T-cell (primary cell): ENCODE results near the gene LSMEM2. TPM values are rescaled to one million over a fixed set of nuclear protein-coding genes. Genes with fewer than 3 reads are reported as not detected.

Experiments used
- ATAC-seq, 4 experiments: fragments of 200-7000 bp in 3 of 4; fragments of 150-1000 bp in 1 of 4; cut with Tn5 transposase; replicated peaks in 1 of 4; 1 replicate in 3 of 4; 2 replicates in 1 of 4; pipeline ENCODE4 v1.10.0; 2021; ENCODE audit warnings: moderate library complexity in 3 of 4, mild to moderate bottlenecking in 2 of 4, moderate number of reproducible peaks in 1 of 4
- CTCF ChIA-PET, 2 donors: fragments of 300-600 bp; sonication (Branson Sonifier 250); formaldehyde crosslinking; loops; one replicate each; lab custom pipeline; 2022; ENCODE audit warnings: antibody characterized with exemption in 2 of 2; lab: Charles Lee
- POLR2A ChIA-PET, 2 donors: fragments of 300-600 bp; sonication (Branson Sonifier 250); formaldehyde crosslinking; loops; one replicate each; lab custom pipeline; 2022; ENCODE audit warnings: antibody characterized with exemption in 2 of 2; lab: Charles Lee
- DNase-seq, 35 experiments: peaks; one replicate each; pipeline versions ENCODE4 v3.0.0 to v3.0.0-alpha.2; 2013 to 2023
- H3K27ac ChIP-seq: one replicate; pipeline ENCODE4 v1.5.1; 2013; ENCODE audit warnings: low read length
- H3K27me3 ChIP-seq, 2 experiments: replicated peaks in 1 of 2; 1 replicate in 1 of 2; 2 replicates in 1 of 2; pipeline versions ENCODE4 v1.6.1 to v1.7.0; 2013; ENCODE audit warnings: low read length in 1 of 2, mixed read lengths in 1 of 2; ENCODE audit not compliant: control insufficient read depth in 2 of 2, insufficient read depth in 2 of 2; ENCODE audit errors: extremely low read depth in 1 of 2
- H3K36me3 ChIP-seq, 2 donors: 1 replicate in 1 of 2; 2 replicates in 1 of 2; pipeline versions ENCODE4 v1.6.1 to v1.7.0; 2013; ENCODE audit warnings: low read length in 1 of 2; ENCODE audit not compliant: control insufficient read depth in 2 of 2, insufficient read depth in 1 of 2; ENCODE audit errors: extremely low read depth in 1 of 2
- H3K4me1 ChIP-seq, 2 experiments: 1 replicate in 1 of 2; 2 replicates in 1 of 2; pipeline versions ENCODE4 v1.6.1 to v1.7.0; 2013; ENCODE audit warnings: low read length in 2 of 2, mixed read lengths in 1 of 2; ENCODE audit not compliant: insufficient read depth in 2 of 2, control insufficient read depth in 1 of 2; ENCODE audit errors: extremely low read depth in 1 of 2
- H3K4me3 ChIP-seq, 2 donors: 1 replicate in 1 of 2; 2 replicates in 1 of 2; pipeline versions ENCODE4 v1.5.1 to v1.7.0; 2013; ENCODE audit warnings: mild to moderate bottlenecking in 2 of 2, low read length in 1 of 2, moderate library complexity in 1 of 2; ENCODE audit not compliant: control insufficient read depth in 1 of 2; ENCODE audit errors: extremely low read depth in 1 of 2
- H3K9me3 ChIP-seq: 2 replicates; pipeline ENCODE4 v1.7.0; 2013
- H3K27ac Mint-ChIP-seq, 2 donors: one replicate each; pipeline ENCODE4 v1.8.0; 2020 to 2021; ENCODE audit warnings: mild to moderate bottlenecking in 2 of 2, mixed read lengths in 2 of 2
- H3K27me3 Mint-ChIP-seq, 2 donors: one replicate each; pipeline ENCODE4 v1.8.0; 2021 to 2022; ENCODE audit warnings: mixed read lengths in 2 of 2
- H3K36me3 Mint-ChIP-seq: one replicate; pipeline ENCODE4 v1.8.0; 2021; ENCODE audit warnings: mixed read lengths
- H3K4me1 Mint-ChIP-seq, 3 donors: one replicate each; pipeline ENCODE4 v1.8.0; 2020 to 2022; ENCODE audit warnings: mixed read lengths in 3 of 3, mild to moderate bottlenecking in 1 of 3
- H3K4me3 Mint-ChIP-seq, 3 donors: one replicate each; pipeline ENCODE4 v1.8.0; 2020 to 2022; ENCODE audit warnings: mild to moderate bottlenecking in 3 of 3, mixed read lengths in 3 of 3, moderate library complexity in 3 of 3
- H3K9me3 Mint-ChIP-seq, 3 donors: one replicate each; pipeline ENCODE4 v1.8.0; 2020 to 2022; ENCODE audit warnings: mixed read lengths in 3 of 3
- WGBS: methylation state at CpG from one replicate; pipeline ENCODE4 v1.1.5; 2013; ENCODE audit warnings: missing lambda C conversion rate; ENCODE audit not compliant: insufficient coverage; 5-methylcytosine and 5-hydroxymethylcytosine counted together
- total RNA-seq, 35 experiments: library from RNA in 6 of 35; stranded (reverse) in 6 of 35; fragments of 120-200 nt in 1 of 35; gene quantifications; one replicate each; pipeline versions ENCODE4 v1.2.1 to v1.2.4 and lab custom pipeline; 2013 to 2026

The LSMEM2 gene
- total RNA-seq, 5 donors from 2014 or later (not counting 1 experiment from before 2014, with no cell fraction given): not detected

GRCh38 chr3:50325113-50325480 lies 46.2 kb downstream of the LSMEM2 start:
- ChIA-PET POLR2A (no interaction called here), CTCF (interaction anchor here in 1 of 2 donors (0.9 to 1.5 kb wide), 3 partner anchors 12 to 90 kb away, joined by 3 to 5 read pairs (median 3); no protein-coding TSS in a partner anchor)
- H3K9me3 ChIP-seq: no peaks in the 10 kb centered on the region
- DNase-seq (no peak), ATAC-seq (no peak)
- Mint-ChIP-seq H3K4me1 (peaks cover 21 to 42% (median 29%) of the 10 kb centered on the region in 3 donors), H3K36me3 (peaks cover 4% of the 10 kb centered on the region), H3K27me3 (no peaks in the 10 kb centered on the region), H3K9me3 (no peaks in the 10 kb centered on the region), H3K4me3 (peak overlapping the region in 1 of 3 donors; percentile 47), H3K27ac (peak overlapping the region in 1 of 2 donors; percentile 34)
- no peak overlapping the region for H3K4me3 ChIP-seq
- peaks cover 2 to 15% of the 10 kb centered on the region in 2 donors for H3K36me3 ChIP-seq
- H3K27me3 ChIP-seq: no peaks in the 10 kb centered on the region
- peaks cover 12 to 54% of the 10 kb centered on the region in 2 experiments for H3K4me1 ChIP-seq
- H3K27ac ChIP-seq: no peak overlapping the region
- WGBS: no CpG with 5 or more reads among the region's 2 CpGs

GRCh38 chr3:50325497-50326181 lies 46.8 kb downstream of the LSMEM2 start:
- DNase-seq: no peak
- Histone ChIP-seq H3K36me3 (peaks cover 2 to 20% of the 10 kb centered on the region in 2 donors), H3K4me1 (peaks cover 9 to 48% of the 10 kb centered on the region in 2 experiments), H3K27ac (no peak overlapping the region), H3K27me3 (no peaks in the 10 kb centered on the region), H3K4me3 (no peak overlapping the region), H3K9me3 (no peaks in the 10 kb centered on the region)
- H3K36me3 Mint-ChIP-seq: peaks cover 7% of the 10 kb centered on the region
- H3K4me3 Mint-ChIP-seq: peak overlapping the region in 1 of 3 donors; percentile 89
- CTCF ChIA-PET: interaction anchor here in 1 of 2 donors (1.2 to 1.5 kb wide), 2 partner anchors 11 to 90 kb away, joined by 3 to 5 read pairs; no protein-coding TSS in a partner anchor
- ATAC-seq: no peak
- no peak overlapping the region for H3K27ac Mint-ChIP-seq
- H3K9me3 Mint-ChIP-seq: no peaks in the 10 kb centered on the region
- 98% methylated on average over 5 of the region's 11 CpGs for WGBS
- peaks cover 16 to 36% (median 23%) of the 10 kb centered on the region in 3 donors for H3K4me1 Mint-ChIP-seq
- POLR2A ChIA-PET: no interaction called here
- no peaks in the 10 kb centered on the region for H3K27me3 Mint-ChIP-seq

GRCh38 chr3:50326182-50326541 lies 47.3 kb downstream of the LSMEM2 start:
- Mint-ChIP-seq H3K4me1 (peaks cover 15 to 35% (median 22%) of the 10 kb centered on the region in 3 donors), H3K4me3 (peak overlapping the region; percentile 21 to 89 (median 86)), H3K27ac (no peak overlapping the region), H3K36me3 (peaks cover 13% of the 10 kb centered on the region), H3K27me3 (no peaks in the 10 kb centered on the region), H3K9me3 (no peaks in the 10 kb centered on the region)
- no CpG with 5 or more reads among the region's 8 CpGs for WGBS
- no peak overlapping the region for H3K27ac ChIP-seq
- ChIA-PET CTCF (no interaction called here), POLR2A (no interaction called here)
- no peaks in the 10 kb centered on the region for H3K27me3 ChIP-seq
- ATAC-seq (no peak), DNase-seq (no peak)
- no peak overlapping the region for H3K4me3 ChIP-seq
- peaks cover 8 to 45% of the 10 kb centered on the region in 2 experiments for H3K4me1 ChIP-seq
- H3K9me3 ChIP-seq: no peaks in the 10 kb centered on the region
- peaks cover 6 to 25% of the 10 kb centered on the region in 2 donors for H3K36me3 ChIP-seq

- H3K36me3 ChIP-seq: peaks cover 14 to 35% of the 10 kb centered on the region in 2 donors
- no peak for ATAC-seq
- CTCF ChIA-PET: interaction anchor here (0.5 to 1.7 kb wide), 3 partner anchors 10 to 76 kb away, joined by 3 to 11 read pairs (median 3); no protein-coding TSS in a partner anchor
- H3K4me3 ChIP-seq: peak overlapping the region; percentile 77 to 90
- Mint-ChIP-seq H3K4me1 (peaks cover 15 to 37% (median 22%) of the 10 kb centered on the region in 3 donors), H3K36me3 (peaks cover 16% of the 10 kb centered on the region), H3K4me3 (peak overlapping the region; percentile 86 to 92 (median 89)), H3K27me3 (no peaks in the 10 kb centered on the region), H3K9me3 (no peaks in the 10 kb centered on the region), H3K27ac (peak overlapping the region; percentile 58 to 63)
- no peaks in the 10 kb centered on the region for H3K27me3 ChIP-seq
- no peak for DNase-seq
- H3K9me3 ChIP-seq: no peaks in the 10 kb centered on the region
- POLR2A ChIA-PET: interaction anchor here (0.8 to 2.5 kb wide), 2 partner anchors 10 to 23 kb away, joined by 3 to 11 read pairs; partner anchors contain the start of genes CYB561D2 (in 1 of the 2) and NPRL2 (in 1 of the 2)
- peaks cover 6 to 42% of the 10 kb centered on the region in 2 experiments for H3K4me1 ChIP-seq
- H3K27ac ChIP-seq: peak overlapping the region; percentile 61
- no CpG with 5 or more reads among the region's 4 CpGs for whole genome bisulfite sequencing
Observed at GRCh38 chr3:50327129-50327528, 48.2 kb downstream of the LSMEM2 start.

- no peaks in the 10 kb centered on the region for H3K9me3 Mint-ChIP-seq
- Histone ChIP-seq H3K27ac (peak within 1 kb of the TSS; percentile 69), H3K9me3 (no peaks in the 10 kb centered on the region), H3K4me1 (peaks cover 6 to 44% of the 10 kb centered on the region in 2 experiments), H3K4me3 (peak within 1 kb of the TSS; percentile 77 to 90), H3K27me3 (no peaks in the 10 kb centered on the region), H3K36me3 (peaks cover 14 to 40% of the 10 kb centered on the region in 2 donors)
- CTCF ChIA-PET: interaction anchor here (0.5 to 1.7 kb wide), 6 partner anchors 9 to 100 kb away, joined by 3 to 11 read pairs (median 3); no protein-coding TSS in a partner anchor
- POLR2A ChIA-PET: interaction anchor here (0.6 to 2.5 kb wide), 5 partner anchors 9 to 103 kb away, joined by 3 to 11 read pairs (median 4); partner anchors contain the start of genes CYB561D2 (in 1 of the 2) and NPRL2 (in 1 of the 2)
- peaks cover 19% of the 10 kb centered on the region for H3K36me3 Mint-ChIP-seq
- H3K4me3 Mint-ChIP-seq: peak within 1 kb of the TSS; percentile 86 to 92 (median 89)
- peaks cover 15 to 36% (median 25%) of the 10 kb centered on the region in 3 donors for H3K4me1 Mint-ChIP-seq
- ATAC-seq (peak; percentile 93 to 96 (median 95)), DNase-seq (peak; percentile 86 to 98 (median 94))
- peak within 1 kb of the TSS; percentile 85 to 87 for H3K27ac Mint-ChIP-seq
- WGBS: 3% methylated on average over 54 of the region's 55 CpGs
- no peaks in the 10 kb centered on the region for H3K27me3 Mint-ChIP-seq
Observed at GRCh38 chr3:50327943-50328691, 49.2 kb downstream of the LSMEM2 start, which contains the start of gene TUSC2. Gene TUSC2 (minus strand): TSS chr3:50328223. CDS start chr3:50328099, 124 bp downstream.

- Mint-ChIP-seq H3K36me3 (peaks cover 19% of the 10 kb centered on the region), H3K9me3 (no peaks in the 10 kb centered on the region), H3K27ac (no peak overlapping the region), H3K27me3 (no peaks in the 10 kb centered on the region), H3K4me1 (peaks cover 26 to 47% (median 41%) of the 10 kb centered on the region in 3 donors), H3K4me3 (no peak overlapping the region)
- CTCF ChIA-PET: no interaction called here
- Histone ChIP-seq H3K4me1 (peaks cover 13 to 57% of the 10 kb centered on the region in 2 experiments), H3K9me3 (no peaks in the 10 kb centered on the region), H3K27ac (no peak overlapping the region), H3K4me3 (no peak overlapping the region), H3K36me3 (peaks cover 14 to 47% of the 10 kb centered on the region in 2 donors), H3K27me3 (no peaks in the 10 kb centered on the region)
- DNase-seq (no peak), ATAC-seq (no peak)
- POLR2A ChIA-PET: no interaction called here
- WGBS: 100% methylated on average over 6 of the region's 10 CpGs
Observed at GRCh38 chr3:50330330-50330729, 51.4 kb downstream of the LSMEM2 start.
